Kidney (tissue), 14 donors: Measurements from ENCODE around the gene PADI2. TPM values are rescaled to one million over a fixed set of nuclear protein-coding genes. Genes with fewer than 3 reads are reported as not detected.

Experiments used
- DNase-seq, 5 donors: peaks; one replicate each; pipeline ENCODE4 v3.0.0-alpha.2; 2013 to 2020
- FAIRE-seq: peaks from 2 replicates; lab custom pipeline; 2012; peaks lifted over from hg19 to GRCh38; lab: Jason Lieb, UNC
- H3K27ac ChIP-seq, 2 donors: one replicate each; pipeline ENCODE4 v1.7.0; 2013; ENCODE audit warnings: low read depth in 2 of 2, low read length in 2 of 2, inconsistent platforms in 1 of 2
- H3K27me3 ChIP-seq: one replicate; pipeline ENCODE4 v1.7.1; 2013; ENCODE audit warnings: low read length, inconsistent platforms; ENCODE audit not compliant: control insufficient read depth, insufficient read depth
- H3K36me3 ChIP-seq, 3 donors: one replicate each; pipeline versions ENCODE4 v1.7.0 to v1.7.1; 2013; ENCODE audit warnings: low read length in 3 of 3, control low read depth in 1 of 3, inconsistent platforms in 1 of 3; ENCODE audit not compliant: insufficient read depth in 3 of 3, control insufficient read depth in 2 of 3
- H3K4me1 ChIP-seq, 3 donors: one replicate each; pipeline versions ENCODE4 v1.7.0 to v1.7.1; 2013; ENCODE audit warnings: low read length in 3 of 3, inconsistent platforms in 1 of 3, low read depth in 1 of 3; ENCODE audit not compliant: control insufficient read depth in 2 of 3, insufficient read depth in 2 of 3
- H3K4me3 ChIP-seq, 3 donors: one replicate each; pipeline versions ENCODE4 v1.7.0 to v1.8.1; 2013; ENCODE audit warnings: low read length in 3 of 3, control low read depth in 1 of 3, inconsistent platforms in 1 of 3
- H3K9ac ChIP-seq, 3 donors: one replicate each; pipeline versions ENCODE4 v1.7.0 to v1.7.1; 2013; ENCODE audit warnings: low read length in 3 of 3, control low read depth in 1 of 3, inconsistent platforms in 1 of 3
- H3K9me3 ChIP-seq, 3 donors: one replicate each; pipeline versions ENCODE4 v1.7.0 to v1.7.1; 2013; ENCODE audit warnings: low read length in 3 of 3, control low read depth in 1 of 3, inconsistent platforms in 1 of 3; ENCODE audit not compliant: control insufficient read depth in 2 of 3, insufficient read depth in 1 of 3
- CTCF ChIP-seq: IDR thresholded peaks from 3 replicates; pipeline ENCODE4 v1.5.1; 2012; ENCODE audit warnings: mild to moderate bottlenecking, moderate library complexity, borderline replicate concordance; ENCODE audit not compliant: insufficient read depth; ENCODE audit errors: extremely low read depth
- intact Hi-C: fragments of 100-400 bp; cut with DNase I; formaldehyde crosslinking; loops from one replicate; pipeline ENCODE4 v1.11.1; 2022
- polyA plus RNA-seq: library from polyadenylated mRNA; stranded (reverse); fragments of 350-450 nt; fragmentation: Illumina TruSeq; extraction: RNeasy Lipid Tissue Mini Kit (QIAGEN cat#74804); gene quantifications from one replicate; pipeline ENCODE4 v1.2.3, GENCODE V29; 2014; ENCODE audit warnings: low read depth, low replicate concordance; ENCODE audit not compliant: insufficient read depth
- total RNA-seq: library from RNA; stranded (reverse); fragmentation: NEBNext Ultra II Directional; extraction: Animal tissue kit (Norgen Biotek cat#: 25700); gene quantifications from one replicate; pipeline ENCODE4 v1.2.1, GENCODE V29; 2021
- donor health status: control.
- donor health status: control.
- donor health status: control.
- donor health status: control.
- donor health status: control.
- donor health status: DM: yes; HTN: yes; CAD: no.
- donor health status: Normal renal cell carcinoma (clear cell type).

The PADI2 gene
- total and polyA plus RNA-seq, 2 donors from 2014 or later, result 6.0 to 11.7 TPM

GRCh38 chr1:17123196-17124045 is 4.2 kb upstream of the PADI2 start:
- H3K27me3 ChIP-seq, result peaks cover 5% of the 10 kb centered on the region
- TF ChIP-seq CTCF, result no peak
- H3K9ac ChIP-seq, result no peak overlapping the region
- DNase-seq, result no peak
- intact Hi-C loops, result loop anchor here (5.0 kb wide), 1 partner anchor 119 kb away; no protein-coding TSS in a partner anchor
- H3K36me3 ChIP-seq, result no peaks in the 10 kb centered on the region
- no peak overlapping the region for H3K4me3 ChIP-seq
- no peak overlapping the region for H3K27ac ChIP-seq
- no peaks in the 10 kb centered on the region for H3K9me3 ChIP-seq
- no peak for FAIRE-seq
- H3K4me1 ChIP-seq, result peaks cover 0 to 6% (median 0%) of the 10 kb centered on the region in 3 donors

GRCh38 chr1:17122521-17123164 is 3.4 kb upstream of the PADI2 start:
- peaks cover 12% of the 10 kb centered on the region for H3K27me3 ChIP-seq
- no peak overlapping the region for H3K9ac ChIP-seq
- no peak for TF ChIP-seq CTCF
- no peak overlapping the region for H3K4me3 ChIP-seq
- peaks cover 0 to 5% (median 0%) of the 10 kb centered on the region in 3 donors for H3K4me1 ChIP-seq
- DNase-seq (no peak), FAIRE-seq (no peak)
- H3K36me3 ChIP-seq, result no peaks in the 10 kb centered on the region
- H3K9me3 ChIP-seq, result no peaks in the 10 kb centered on the region
- no peak overlapping the region for H3K27ac ChIP-seq
- intact Hi-C loops, result loop anchor here (5.0 kb wide), 1 partner anchor 120 kb away; no protein-coding TSS in a partner anchor

- Histone ChIP-seq H3K9ac (no peak overlapping the region), H3K27me3 (peaks cover 12% of the 10 kb centered on the region), H3K9me3 (no peaks in the 10 kb centered on the region), H3K36me3 (no peaks in the 10 kb centered on the region), H3K4me1 (peaks cover 0 to 5% (median 0%) of the 10 kb centered on the region in 3 donors), H3K27ac (no peak overlapping the region), H3K4me3 (no peak overlapping the region)
- FAIRE-seq (no peak), DNase-seq (no peak)
- TF ChIP-seq CTCF, result no peak
- intact Hi-C loops, result loop anchor here (5.0 kb wide), 1 partner anchor 120 kb away; no protein-coding TSS in a partner anchor
Observed at GRCh38 chr1:17121881-17122280, 2.6 kb upstream of the PADI2 start.
